ENCODE results near the gene ADAMTS17. TPM values are rescaled to one million over a fixed set of nuclear protein-coding genes. Genes with fewer than 3 reads are reported as not detected.

ADAMTS17 gene
- total RNA-seq, 1 donor from 2014 or later: 4.8 TPM

DNA sequence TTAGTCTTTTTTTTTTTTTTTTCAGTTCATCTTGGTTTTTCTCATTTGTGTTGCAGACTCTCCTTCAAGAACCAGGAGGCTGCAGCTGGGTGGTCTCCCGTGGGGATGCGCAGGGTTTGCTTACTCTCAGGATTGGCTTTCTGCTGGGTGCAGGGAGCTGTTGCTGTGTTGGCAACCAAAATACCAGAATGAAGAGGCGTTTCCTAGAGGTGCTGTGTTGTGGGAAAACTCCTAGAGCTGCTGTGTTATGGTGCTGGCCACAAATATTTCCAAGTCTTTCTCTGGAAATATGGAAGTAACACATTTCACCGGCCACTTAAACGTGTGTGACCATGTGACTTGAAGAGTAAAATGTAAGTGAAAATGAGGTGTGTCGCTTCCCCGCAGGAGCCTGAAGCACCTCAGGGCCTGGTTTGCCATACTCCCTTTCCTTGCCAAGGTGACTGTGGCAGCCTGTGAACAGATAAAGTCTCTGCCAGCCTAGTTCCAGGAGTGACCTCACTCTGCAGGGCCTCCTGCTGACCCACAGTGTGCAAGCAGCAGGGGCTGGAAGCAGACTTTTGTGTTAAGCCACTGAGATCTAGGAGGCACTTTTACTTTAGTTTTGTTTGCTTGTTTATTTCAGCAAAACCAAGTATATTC, 258.9 kb downstream of the ADAMTS17 start:
- DNase-seq (ENCODE audit: low spot score): no peak
- TF ChIP-seq, protein P1, sequence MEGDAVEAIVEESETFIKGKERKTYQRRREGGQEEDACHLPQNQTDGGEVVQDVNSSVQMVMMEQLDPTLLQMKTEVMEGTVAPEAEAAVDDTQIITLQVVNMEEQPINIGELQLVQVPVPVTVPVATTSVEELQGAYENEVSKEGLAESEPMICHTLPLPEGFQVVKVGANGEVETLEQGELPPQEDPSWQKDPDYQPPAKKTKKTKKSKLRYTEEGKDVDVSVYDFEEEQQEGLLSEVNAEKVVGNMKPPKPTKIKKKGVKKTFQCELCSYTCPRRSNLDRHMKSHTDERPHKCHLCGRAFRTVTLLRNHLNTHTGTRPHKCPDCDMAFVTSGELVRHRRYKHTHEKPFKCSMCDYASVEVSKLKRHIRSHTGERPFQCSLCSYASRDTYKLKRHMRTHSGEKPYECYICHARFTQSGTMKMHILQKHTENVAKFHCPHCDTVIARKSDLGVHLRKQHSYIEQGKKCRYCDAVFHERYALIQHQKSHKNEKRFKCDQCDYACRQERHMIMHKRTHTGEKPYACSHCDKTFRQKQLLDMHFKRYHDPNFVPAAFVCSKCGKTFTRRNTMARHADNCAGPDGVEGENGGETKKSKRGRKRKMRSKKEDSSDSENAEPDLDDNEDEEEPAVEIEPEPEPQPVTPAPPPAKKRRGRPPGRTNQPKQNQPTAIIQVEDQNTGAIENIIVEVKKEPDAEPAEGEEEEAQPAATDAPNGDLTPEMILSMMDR (IDR thresholded peaks at IDR 0.05; ENCODE audit: unreplicated experiment): no peak
- Mint-ChIP-seq H3K4me1 (ENCODE audit: unreplicated experiment) (no peaks in the 10 kb centered on the region), H3K4me3 (ENCODE audit: unreplicated experiment) (no peak overlapping the region), H3K9me3 (ENCODE audit: unreplicated experiment) (peaks cover 3% of the 10 kb centered on the region), H3K27me3 (ENCODE audit: unreplicated experiment) (peaks cover 4% of the 10 kb centered on the region), H3K27ac (ENCODE audit: unreplicated experiment) (no peak overlapping the region), H3K36me3 (ENCODE audit: low read depth, unreplicated experiment) (no peaks in the 10 kb centered on the region)

DNA sequence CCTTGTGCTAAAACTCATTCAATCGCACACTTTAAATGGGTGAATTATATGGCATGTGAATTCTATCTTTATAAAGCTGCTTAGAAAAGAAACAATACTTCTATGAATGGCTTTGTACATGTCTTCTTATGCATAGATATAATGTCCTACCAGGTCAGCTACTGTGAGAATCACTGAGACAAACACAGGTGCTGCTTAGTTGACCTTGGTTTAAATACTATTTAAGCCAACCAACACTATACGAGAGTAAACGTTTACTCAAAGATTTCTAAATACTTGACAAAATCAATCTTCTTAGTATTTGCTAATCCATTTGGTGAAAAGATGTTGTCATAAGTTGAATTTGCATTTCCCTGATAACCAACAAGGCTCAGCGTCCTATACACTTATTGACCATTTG, 260.3 kb downstream of the ADAMTS17 start:
- Mint-ChIP-seq H3K36me3 (ENCODE audit: low read depth, unreplicated experiment) (no peaks in the 10 kb centered on the region), H3K9me3 (ENCODE audit: unreplicated experiment) (peaks cover 3% of the 10 kb centered on the region), H3K4me3 (ENCODE audit: unreplicated experiment) (no peak overlapping the region), H3K27me3 (ENCODE audit: unreplicated experiment) (peaks cover 4% of the 10 kb centered on the region), H3K27ac (ENCODE audit: unreplicated experiment) (no peak overlapping the region), H3K4me1 (ENCODE audit: unreplicated experiment) (no peaks in the 10 kb centered on the region)
- no peak for DNase-seq (ENCODE audit: low spot score)
- TF ChIP-seq, protein P1 (IDR thresholded peaks at IDR 0.05; ENCODE audit: unreplicated experiment): no peak

DNA sequence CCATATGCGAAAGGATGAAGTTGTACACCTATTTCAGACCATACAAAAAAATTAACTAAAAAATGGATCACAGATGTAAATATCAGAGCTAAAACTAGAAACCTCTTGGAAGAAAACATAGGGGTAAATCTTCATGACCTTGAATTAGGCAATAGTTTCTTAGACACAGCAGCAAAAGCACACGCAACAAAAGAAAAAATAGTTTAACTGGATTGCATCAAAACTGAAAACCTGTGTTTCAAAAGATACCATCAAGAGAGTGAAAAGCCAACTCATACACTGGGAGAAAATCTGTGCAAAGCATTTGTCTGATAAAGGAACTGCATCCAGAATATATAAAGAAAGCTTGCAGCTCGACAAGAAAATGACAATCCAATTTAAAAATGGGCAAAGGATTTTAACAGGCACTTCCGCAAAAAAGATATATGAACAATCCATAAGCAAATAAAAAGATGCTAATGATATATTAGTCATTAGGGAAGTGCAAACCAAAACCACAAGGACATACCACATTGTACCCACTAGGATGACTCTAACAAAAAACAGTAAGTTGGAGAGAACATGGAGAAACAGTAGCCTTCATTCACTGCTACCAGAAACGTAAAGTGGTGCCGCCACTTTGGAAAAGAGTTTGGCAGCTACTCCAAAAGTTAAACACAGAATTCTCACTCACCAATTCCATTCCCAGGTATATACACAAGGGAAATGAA, 263.1 kb downstream of the ADAMTS17 start:
- peaks cover 2% of the 10 kb centered on the region for H3K9me3 Mint-ChIP-seq (ENCODE audit: unreplicated experiment)
- no peak overlapping the region for H3K27ac Mint-ChIP-seq (ENCODE audit: unreplicated experiment)

DNA sequence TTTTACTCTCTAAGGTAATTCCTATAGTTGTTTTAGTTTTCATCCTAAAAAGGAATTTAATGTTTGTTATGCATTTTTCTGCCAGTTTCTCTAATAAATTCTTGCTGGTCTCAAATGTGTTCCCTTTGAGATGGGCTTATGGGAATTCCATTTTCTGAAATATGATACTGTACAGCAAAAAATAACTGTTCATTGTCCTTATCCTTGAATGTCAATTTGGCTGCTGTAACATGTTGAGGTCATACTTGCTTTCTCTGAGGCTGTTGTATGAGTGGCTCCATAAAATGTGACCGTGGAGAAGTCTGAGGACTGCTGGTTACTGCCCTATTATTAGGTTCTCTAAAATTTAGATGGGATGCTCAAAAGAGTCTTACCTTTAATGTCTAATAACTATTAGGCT, 266.5 kb downstream of the ADAMTS17 start:
- no peak overlapping the region for H3K4me3 Mint-ChIP-seq (ENCODE audit: unreplicated experiment)

More for the DNA sequence above, 263.1 kb downstream of the ADAMTS17 start:
- DNase-seq (ENCODE audit: low spot score): no peak
- peaks cover 2% of the 10 kb centered on the region for H3K27me3 Mint-ChIP-seq (ENCODE audit: unreplicated experiment)
- H3K36me3 Mint-ChIP-seq (ENCODE audit: low read depth, unreplicated experiment): no peaks in the 10 kb centered on the region
- H3K4me3 Mint-ChIP-seq (ENCODE audit: unreplicated experiment): no peak overlapping the region
- TF ChIP-seq, protein P1 (IDR thresholded peaks at IDR 0.05; ENCODE audit: unreplicated experiment): no peak
- H3K4me1 Mint-ChIP-seq (ENCODE audit: unreplicated experiment): no peaks in the 10 kb centered on the region

More for the DNA sequence above, 266.5 kb downstream of the ADAMTS17 start:
- no peaks in the 10 kb centered on the region for H3K36me3 Mint-ChIP-seq (ENCODE audit: low read depth, unreplicated experiment)
- no peaks in the 10 kb centered on the region for H3K9me3 Mint-ChIP-seq (ENCODE audit: unreplicated experiment)
- TF ChIP-seq, protein P1 (IDR thresholded peaks at IDR 0.05; ENCODE audit: unreplicated experiment): no peak
- H3K27me3 Mint-ChIP-seq (ENCODE audit: unreplicated experiment): no peaks in the 10 kb centered on the region
- no peak for DNase-seq (ENCODE audit: low spot score)
- no peaks in the 10 kb centered on the region for H3K4me1 Mint-ChIP-seq (ENCODE audit: unreplicated experiment)
- H3K27ac Mint-ChIP-seq (ENCODE audit: unreplicated experiment): no peak overlapping the region
